ENCODE results near the gene FAM3C.
A peak's percentile ranks its signal among the peaks of the same experiment; 100 is the strongest.

Gene FAM3C

DNA sequence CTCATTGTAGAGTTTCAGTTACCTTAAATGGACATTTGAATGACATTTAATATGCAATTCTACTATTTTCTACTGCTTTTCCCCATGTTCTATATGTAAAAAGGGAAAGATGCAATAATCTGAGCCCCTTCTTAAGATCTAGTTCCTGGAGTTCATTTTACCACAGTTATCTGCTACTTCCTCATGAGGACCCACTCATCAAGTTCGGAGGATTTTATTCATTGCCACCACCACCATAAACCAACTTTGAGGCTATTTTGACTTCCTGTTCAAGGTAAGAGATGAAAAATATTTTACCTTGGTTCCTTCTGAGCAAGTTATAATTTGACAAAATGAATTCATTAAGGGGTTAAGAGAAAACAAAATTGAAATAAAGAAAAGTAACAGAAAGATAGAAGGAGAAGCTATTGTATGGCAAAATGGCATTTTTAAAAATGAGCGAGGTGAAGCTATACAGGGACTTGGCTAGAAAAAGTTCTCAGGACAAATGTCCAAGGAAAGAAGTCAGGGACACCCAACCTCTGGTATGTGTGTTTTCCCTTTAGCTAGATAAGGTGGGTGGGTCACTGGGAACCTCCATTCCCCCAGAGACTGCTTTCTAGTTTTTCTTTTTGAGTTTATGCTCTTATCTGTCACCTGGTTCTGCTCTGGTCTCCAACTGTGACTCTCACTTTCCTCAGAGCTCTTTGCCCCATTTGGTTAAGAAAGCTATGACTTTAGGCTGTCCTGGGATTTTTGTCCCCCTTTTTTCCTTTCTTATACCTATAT, 14.9 kb upstream of the FAM3C start:
- no peak for DNase-seq (ENCODE audit: low read depth)
- H3K4me3 ChIP-seq (ENCODE audit: low read depth, low read length): no peak overlapping the region
- TF ChIP-seq, protein P1, sequence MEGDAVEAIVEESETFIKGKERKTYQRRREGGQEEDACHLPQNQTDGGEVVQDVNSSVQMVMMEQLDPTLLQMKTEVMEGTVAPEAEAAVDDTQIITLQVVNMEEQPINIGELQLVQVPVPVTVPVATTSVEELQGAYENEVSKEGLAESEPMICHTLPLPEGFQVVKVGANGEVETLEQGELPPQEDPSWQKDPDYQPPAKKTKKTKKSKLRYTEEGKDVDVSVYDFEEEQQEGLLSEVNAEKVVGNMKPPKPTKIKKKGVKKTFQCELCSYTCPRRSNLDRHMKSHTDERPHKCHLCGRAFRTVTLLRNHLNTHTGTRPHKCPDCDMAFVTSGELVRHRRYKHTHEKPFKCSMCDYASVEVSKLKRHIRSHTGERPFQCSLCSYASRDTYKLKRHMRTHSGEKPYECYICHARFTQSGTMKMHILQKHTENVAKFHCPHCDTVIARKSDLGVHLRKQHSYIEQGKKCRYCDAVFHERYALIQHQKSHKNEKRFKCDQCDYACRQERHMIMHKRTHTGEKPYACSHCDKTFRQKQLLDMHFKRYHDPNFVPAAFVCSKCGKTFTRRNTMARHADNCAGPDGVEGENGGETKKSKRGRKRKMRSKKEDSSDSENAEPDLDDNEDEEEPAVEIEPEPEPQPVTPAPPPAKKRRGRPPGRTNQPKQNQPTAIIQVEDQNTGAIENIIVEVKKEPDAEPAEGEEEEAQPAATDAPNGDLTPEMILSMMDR (IDR thresholded peaks at IDR 0.05; ENCODE audit: control insufficient read depth, extremely low read depth, insufficient read depth): no peak

DNA sequence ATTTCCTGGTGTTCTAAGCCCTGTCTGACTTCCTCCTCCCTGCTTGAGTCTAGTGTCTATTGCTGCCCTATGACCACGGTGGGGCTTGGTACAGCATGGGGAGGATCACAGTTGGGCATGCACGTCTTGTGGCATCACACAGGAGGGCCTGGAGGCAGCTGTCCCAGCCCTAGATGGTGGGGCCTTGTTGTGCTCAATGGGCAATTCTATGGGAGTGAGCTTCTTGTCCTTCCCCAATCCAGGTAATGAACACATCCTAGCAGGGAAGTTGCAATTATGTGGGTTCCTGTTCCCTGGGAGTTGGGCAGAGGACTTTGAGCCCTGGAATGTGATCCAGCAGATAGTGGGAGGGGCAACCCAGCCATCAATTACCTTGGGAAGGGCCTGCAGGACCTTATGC, 10.8 kb upstream of the FAM3C start:
- no peak for DNase-seq (ENCODE audit: low read depth)
- H3K4me3 ChIP-seq (ENCODE audit: low read depth, low read length): no peak overlapping the region
- TF ChIP-seq, protein P1 (IDR thresholded peaks at IDR 0.05; ENCODE audit: control insufficient read depth, extremely low read depth, insufficient read depth): no peak

DNA sequence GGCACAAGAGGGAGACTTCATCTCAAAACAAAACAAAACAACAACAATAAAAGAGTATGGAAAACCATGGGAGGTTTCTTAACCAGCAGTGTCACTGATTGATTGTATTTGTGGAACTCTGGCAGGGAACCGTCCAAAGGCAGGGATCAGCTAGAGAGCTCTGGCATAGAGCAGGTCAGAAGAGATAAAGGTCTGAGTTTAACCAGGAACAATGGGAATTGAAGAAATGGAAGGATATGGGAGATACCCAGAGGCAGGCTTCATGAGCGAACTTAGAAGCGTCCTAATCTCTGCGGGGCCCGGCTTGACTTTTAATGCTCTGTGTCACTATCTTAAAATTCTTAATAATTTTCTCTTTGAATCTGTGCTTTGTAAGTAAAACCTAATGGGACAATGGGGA, 10.4 kb upstream of the FAM3C start:
- no peak overlapping the region for H3K4me3 ChIP-seq (ENCODE audit: low read depth, low read length)
- TF ChIP-seq, protein P1 (IDR thresholded peaks at IDR 0.05; ENCODE audit: control insufficient read depth, extremely low read depth, insufficient read depth): no peak
- DNase-seq (ENCODE audit: low read depth): no peak

DNA sequence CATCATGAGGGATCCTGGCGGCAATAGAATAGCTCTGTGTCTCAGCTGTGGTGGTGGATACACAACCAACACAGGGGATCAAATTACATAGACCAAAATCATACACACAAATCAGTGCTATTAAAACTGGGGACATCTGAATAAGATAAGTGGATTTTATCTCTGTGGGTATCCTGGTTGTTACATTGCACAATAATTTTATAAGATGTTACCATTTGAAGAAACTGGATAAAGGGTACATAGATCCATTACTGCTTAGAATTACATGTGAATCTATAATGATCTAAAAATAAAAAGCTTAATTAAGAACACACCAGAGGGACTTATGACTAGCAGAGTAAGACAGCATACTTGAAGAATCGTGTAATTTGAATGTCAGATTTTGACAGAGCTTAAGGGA, 8.2 kb upstream of the FAM3C start:
- TF ChIP-seq, protein P1 (IDR thresholded peaks at IDR 0.05; ENCODE audit: control insufficient read depth, extremely low read depth, insufficient read depth): no peak
- no peak overlapping the region for H3K4me3 ChIP-seq (ENCODE audit: low read depth, low read length)
- no peak for DNase-seq (ENCODE audit: low read depth)

DNA sequence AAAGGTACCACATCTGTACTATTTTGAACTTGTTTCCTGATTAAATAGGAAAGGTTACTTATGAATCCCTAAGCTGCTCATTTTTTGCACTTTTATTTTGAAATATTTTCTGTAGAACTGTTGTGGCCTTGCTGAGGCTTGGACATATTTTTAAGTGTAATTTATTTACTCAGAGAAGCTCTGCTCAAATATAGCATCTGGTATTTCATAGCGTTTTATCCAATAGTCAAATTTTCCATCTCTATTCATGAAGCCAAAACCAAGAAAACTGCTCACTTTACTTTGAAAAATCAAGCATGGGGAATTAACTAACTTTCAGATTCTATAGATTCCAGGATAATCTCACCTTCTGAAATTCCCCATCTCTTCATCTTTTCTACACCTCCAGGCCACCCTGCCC, 6.6 kb upstream of the FAM3C start:
- no peak overlapping the region for H3K4me3 ChIP-seq (ENCODE audit: low read depth, low read length)
- DNase-seq (ENCODE audit: low read depth): no peak
- TF ChIP-seq, protein P1 (IDR thresholded peaks at IDR 0.05; ENCODE audit: control insufficient read depth, extremely low read depth, insufficient read depth): no peak

DNA sequence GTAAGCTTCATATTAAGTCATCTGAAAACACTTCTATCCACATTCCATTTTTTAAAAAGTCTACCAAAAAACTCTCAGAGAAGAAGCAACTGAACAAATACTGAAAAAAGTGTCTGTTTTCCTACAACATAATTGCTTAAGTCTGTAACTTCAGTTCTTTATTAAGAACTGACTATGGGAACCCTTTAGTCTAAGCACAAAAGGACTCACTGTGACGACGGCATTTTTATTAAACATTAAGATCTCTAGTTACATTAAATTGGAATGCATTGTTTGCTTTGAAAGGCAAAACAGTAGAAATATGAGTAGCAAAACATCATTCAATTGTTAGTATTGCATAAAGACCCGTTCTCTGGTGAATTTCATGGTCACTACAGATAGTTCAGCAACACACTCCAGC, 5.8 kb upstream of the FAM3C start:
- no peak overlapping the region for H3K4me3 ChIP-seq (ENCODE audit: low read depth, low read length)
- DNase-seq (ENCODE audit: low read depth): no peak
- TF ChIP-seq, protein P1 (IDR thresholded peaks at IDR 0.05; ENCODE audit: control insufficient read depth, extremely low read depth, insufficient read depth): no peak

DNA sequence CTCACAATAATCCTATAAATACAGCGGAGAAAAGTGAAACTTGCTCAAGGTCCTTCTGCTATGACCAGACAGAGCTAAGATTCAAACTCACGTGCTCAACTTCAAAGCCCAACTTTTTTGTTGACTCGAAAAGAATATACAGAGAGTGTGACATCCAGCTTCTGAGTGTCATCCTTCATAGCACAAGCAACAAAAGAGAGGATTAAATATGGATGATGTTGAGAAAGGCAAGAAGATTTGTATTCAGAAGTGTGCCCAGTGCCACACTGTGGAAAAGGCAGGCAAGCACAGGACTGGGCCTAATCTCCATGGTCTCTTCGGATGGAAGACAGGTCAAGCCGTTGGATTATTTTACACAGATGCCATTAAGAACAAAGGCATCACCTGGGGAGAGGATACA, 2.1 kb upstream of the FAM3C start:
- no peak overlapping the region for H3K4me3 ChIP-seq (ENCODE audit: low read depth, low read length)
- no peak for DNase-seq (ENCODE audit: low read depth)
- TF ChIP-seq, protein P1 (IDR thresholded peaks at IDR 0.05; ENCODE audit: control insufficient read depth, extremely low read depth, insufficient read depth): 0 out of 2 replicates have a peak, but pooled peaks have one; percentile 10
